WERI-Rb-1 (cell line): ENCODE data around the gene RSPO3.

Experiments
- DNase-seq: peaks from one replicate; pipeline ENCODE4 v3.0.0-alpha.2; 2020
- H3K27ac ChIP-seq: fragments of 250-450 bp; sonication (Bioruptor Pico); 2 replicates; pipeline ENCODE4 v1.5.1; 2020; ENCODE audit warnings: mild to moderate bottlenecking, moderate library complexity
- H3K27me3 ChIP-seq: fragments of 250-450 bp; sonication (Bioruptor Pico); 2 replicates; pipeline ENCODE4 v1.5.1; 2021; ENCODE audit warnings: mild to moderate bottlenecking, low read depth, moderate library complexity; ENCODE audit not compliant: insufficient read depth, severe bottlenecking
- H3K36me3 ChIP-seq: fragments of 250-450 bp; sonication (Bioruptor Pico); 2 replicates; pipeline ENCODE4 v1.5.1; 2020; ENCODE audit warnings: mild to moderate bottlenecking, moderate library complexity
- H3K4me3 ChIP-seq: 2 replicates; pipeline ENCODE4 v1.5.1; 2011; ENCODE audit warnings: low read depth, mild to moderate bottlenecking, control low read depth, low read length
- H3K9me3 ChIP-seq: fragments of 250-450 bp; sonication (Bioruptor Pico); 2 replicates; pipeline ENCODE4 v1.5.1; 2021; ENCODE audit warnings: mild to moderate bottlenecking, moderate library complexity; ENCODE audit not compliant: severe bottlenecking
- TF ChIP-seq, protein P1 (sequence below): IDR thresholded peaks from 2 replicates; pipeline ENCODE4 v1.5.1; 2011; ENCODE audit warnings: low read depth, mild to moderate bottlenecking, control low read depth, inconsistent platforms, low read length

The RSPO3 gene

GRCh38 chr6:127199470-127199869, 81.0 kb downstream of the RSPO3 start:
- Histone ChIP-seq H3K27ac (no peak overlapping the region), H3K36me3 (no peaks in the 10 kb centered on the region), H3K4me3 (no peak overlapping the region), H3K27me3 (no peaks in the 10 kb centered on the region), H3K9me3 (no peaks in the 10 kb centered on the region)
- TF ChIP-seq, protein P1, sequence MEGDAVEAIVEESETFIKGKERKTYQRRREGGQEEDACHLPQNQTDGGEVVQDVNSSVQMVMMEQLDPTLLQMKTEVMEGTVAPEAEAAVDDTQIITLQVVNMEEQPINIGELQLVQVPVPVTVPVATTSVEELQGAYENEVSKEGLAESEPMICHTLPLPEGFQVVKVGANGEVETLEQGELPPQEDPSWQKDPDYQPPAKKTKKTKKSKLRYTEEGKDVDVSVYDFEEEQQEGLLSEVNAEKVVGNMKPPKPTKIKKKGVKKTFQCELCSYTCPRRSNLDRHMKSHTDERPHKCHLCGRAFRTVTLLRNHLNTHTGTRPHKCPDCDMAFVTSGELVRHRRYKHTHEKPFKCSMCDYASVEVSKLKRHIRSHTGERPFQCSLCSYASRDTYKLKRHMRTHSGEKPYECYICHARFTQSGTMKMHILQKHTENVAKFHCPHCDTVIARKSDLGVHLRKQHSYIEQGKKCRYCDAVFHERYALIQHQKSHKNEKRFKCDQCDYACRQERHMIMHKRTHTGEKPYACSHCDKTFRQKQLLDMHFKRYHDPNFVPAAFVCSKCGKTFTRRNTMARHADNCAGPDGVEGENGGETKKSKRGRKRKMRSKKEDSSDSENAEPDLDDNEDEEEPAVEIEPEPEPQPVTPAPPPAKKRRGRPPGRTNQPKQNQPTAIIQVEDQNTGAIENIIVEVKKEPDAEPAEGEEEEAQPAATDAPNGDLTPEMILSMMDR = no peak
- no peak for DNase-seq

DNA sequence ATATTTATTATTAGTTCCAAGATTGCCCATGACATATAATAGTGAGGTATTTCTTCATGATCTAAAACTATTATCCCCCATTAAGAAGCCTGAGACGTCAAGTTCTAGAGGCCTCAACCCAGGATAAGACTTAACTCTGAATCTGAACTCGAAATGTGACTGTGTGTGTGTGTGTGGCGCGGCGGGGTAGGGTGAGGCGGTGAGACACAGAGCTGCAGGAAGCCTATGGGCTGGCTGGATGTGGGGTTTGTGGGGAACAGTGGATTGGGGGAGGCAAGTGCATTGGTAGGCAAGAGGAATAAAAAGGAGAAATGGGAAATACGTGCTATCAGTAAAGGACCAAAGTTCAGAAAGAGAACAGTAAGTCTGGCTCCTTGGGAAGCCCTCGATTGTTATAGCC, 81.6 kb downstream of the RSPO3 start:
- Histone ChIP-seq H3K36me3 (no peaks in the 10 kb centered on the region), H3K4me3 (no peak overlapping the region), H3K27me3 (no peaks in the 10 kb centered on the region), H3K9me3 (no peaks in the 10 kb centered on the region), H3K27ac (no peak overlapping the region)
- TF ChIP-seq, protein P1 = no peak
- no peak for DNase-seq

GRCh38 chr6:127201321-127201720, 82.8 kb downstream of the RSPO3 start:
- H3K9me3 ChIP-seq = no peaks in the 10 kb centered on the region
- H3K27ac ChIP-seq = no peak overlapping the region
- no peak overlapping the region for H3K4me3 ChIP-seq
- TF ChIP-seq, protein P1 = no peak
- H3K36me3 ChIP-seq = no peaks in the 10 kb centered on the region
- no peaks in the 10 kb centered on the region for H3K27me3 ChIP-seq
- DNase-seq = no peak

GRCh38 chr6:127202676-127203075, 84.2 kb downstream of the RSPO3 start:
- Histone ChIP-seq H3K27me3 (no peaks in the 10 kb centered on the region), H3K9me3 (no peaks in the 10 kb centered on the region), H3K4me3 (no peak overlapping the region), H3K27ac (no peak overlapping the region), H3K36me3 (no peaks in the 10 kb centered on the region)
- no peak for DNase-seq
- TF ChIP-seq, protein P1 = no peak

DNA sequence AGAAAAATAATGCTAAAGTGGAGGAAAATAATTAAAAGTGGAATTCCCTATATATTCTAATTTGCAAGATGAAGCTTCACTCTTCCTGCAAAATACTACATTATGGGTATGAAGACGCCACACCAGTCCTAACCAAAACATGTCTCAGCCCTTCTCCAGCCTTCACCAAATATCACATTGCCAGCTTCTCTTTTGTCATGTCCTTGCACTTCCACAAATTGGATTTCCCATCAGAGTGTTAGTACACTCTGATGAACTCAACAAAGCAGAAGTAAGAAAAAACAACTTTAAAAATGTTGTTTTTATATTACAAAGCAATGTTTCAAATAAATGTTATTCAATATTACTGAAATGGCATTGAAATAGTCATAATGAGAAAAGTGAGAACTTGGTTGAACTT, 85.8 kb downstream of the RSPO3 start:
- TF ChIP-seq, protein P1 = no peak
- Histone ChIP-seq H3K9me3 (no peaks in the 10 kb centered on the region), H3K27me3 (no peaks in the 10 kb centered on the region), H3K27ac (no peak overlapping the region), H3K4me3 (no peak overlapping the region), H3K36me3 (no peaks in the 10 kb centered on the region)
- no peak for DNase-seq

DNA sequence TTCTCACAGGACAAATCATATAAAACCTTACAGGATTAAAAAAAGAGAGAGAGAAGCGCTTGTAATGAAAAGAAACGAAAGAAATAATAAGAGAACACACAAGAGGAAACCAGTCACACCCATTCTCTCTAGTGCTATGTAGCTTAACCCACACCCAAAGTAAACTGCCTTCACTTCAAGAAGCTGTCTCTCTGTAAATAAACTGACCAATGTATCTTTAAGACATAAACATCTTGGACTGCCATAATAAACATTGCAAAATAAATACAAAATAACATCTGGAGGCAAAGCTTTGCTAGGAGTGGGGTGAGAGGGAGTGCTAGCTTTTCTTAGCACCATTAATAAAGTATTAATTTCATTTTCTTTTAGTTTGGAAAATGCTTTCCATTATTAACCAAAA, 86.6 kb downstream of the RSPO3 start:
- TF ChIP-seq, protein P1 = no peak
- no peak overlapping the region for H3K27ac ChIP-seq
- no peak overlapping the region for H3K4me3 ChIP-seq
- DNase-seq = no peak
- no peaks in the 10 kb centered on the region for H3K27me3 ChIP-seq
- no peaks in the 10 kb centered on the region for H3K36me3 ChIP-seq
- no peaks in the 10 kb centered on the region for H3K9me3 ChIP-seq
